Measurements from ENCODE around the gene MAP3K14.
A peak's percentile ranks its signal among the peaks of the same experiment; 100 is the strongest.

Gene MAP3K14

GRCh38 chr17:45235416-45236281 lies 81.2 kb downstream of the MAP3K14 start:
- DNase-seq (ENCODE audit: low read depth, low spot score), result peak; percentile 32

- no peak for DNase-seq (ENCODE audit: low read depth, low spot score)
These were observed 82.0 kb downstream of the MAP3K14 start for GRCh38 chr17:45234641-45235415.

DNA sequence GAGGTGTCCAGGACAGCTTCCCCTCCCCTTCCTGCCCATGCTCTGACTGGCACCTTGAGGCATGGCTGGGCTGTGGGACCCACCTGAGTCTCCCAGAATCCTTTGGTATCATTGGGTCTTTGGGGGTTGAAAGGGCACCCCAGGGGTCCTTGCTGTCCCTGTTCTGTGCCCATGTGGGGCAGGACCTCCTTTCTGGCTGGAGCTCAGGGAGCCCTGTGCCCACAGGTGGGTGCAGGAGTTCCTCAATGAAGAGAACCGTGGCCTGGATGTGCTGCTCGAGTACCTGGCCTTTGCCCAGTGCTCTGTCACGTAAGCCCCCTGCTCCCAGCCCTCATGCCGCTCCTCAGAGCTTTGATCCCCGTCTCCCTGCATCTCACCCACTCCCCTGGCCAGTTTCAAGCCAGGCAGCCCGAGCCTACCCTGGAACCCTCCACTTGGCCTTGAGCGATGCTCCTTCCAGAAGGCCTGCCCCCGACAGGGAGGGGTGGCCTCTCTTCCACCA lies 83.3 kb downstream of the MAP3K14 start:
- DNase-seq (ENCODE audit: low read depth, low spot score), result no peak

GRCh38 chr17:45232514-45233422 lies 84.1 kb downstream of the MAP3K14 start:
- DNase-seq (ENCODE audit: low read depth, low spot score), result no peak

DNA sequence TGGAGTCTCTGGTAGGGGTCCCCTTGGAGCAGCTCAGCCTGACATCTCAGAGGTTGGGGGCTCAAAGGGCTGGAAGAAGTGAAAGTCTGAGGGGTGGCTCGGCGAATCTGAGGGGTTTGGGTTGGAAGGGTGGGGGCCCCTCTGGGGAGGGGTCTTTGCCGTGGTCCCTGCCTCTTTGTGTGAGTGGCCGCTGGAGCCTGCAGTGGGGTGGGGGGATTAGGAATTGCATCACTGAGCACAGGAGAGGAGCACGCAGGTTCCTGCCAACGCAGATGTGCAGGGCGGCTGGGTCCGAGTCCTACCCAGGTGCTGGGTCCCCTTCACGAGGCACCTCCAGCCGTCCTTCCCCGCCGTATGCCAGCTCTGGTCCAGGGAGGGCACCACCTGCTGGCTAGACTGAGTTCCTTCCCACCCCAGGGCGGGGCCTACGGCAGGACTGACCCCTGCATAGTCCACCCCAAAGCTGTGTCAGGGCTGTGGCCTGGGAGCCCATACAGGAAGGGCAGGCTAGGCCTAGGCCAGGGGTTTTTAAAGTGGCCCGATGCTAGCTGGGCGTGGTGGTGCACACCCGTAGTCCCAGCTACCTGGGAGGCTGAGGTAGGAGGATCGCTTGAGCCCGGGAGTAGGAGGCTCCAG lies 85.2 kb downstream of the MAP3K14 start:
- no peak for DNase-seq (ENCODE audit: low read depth, low spot score)

- no peak for DNase-seq (ENCODE audit: low read depth, low spot score)
These were observed 85.9 kb downstream of the MAP3K14 start for GRCh38 chr17:45230787-45231480.

GRCh38 chr17:45230410-45230786 lies 86.4 kb downstream of the MAP3K14 start:
- no peak for DNase-seq (ENCODE audit: low read depth, low spot score)

DNA sequence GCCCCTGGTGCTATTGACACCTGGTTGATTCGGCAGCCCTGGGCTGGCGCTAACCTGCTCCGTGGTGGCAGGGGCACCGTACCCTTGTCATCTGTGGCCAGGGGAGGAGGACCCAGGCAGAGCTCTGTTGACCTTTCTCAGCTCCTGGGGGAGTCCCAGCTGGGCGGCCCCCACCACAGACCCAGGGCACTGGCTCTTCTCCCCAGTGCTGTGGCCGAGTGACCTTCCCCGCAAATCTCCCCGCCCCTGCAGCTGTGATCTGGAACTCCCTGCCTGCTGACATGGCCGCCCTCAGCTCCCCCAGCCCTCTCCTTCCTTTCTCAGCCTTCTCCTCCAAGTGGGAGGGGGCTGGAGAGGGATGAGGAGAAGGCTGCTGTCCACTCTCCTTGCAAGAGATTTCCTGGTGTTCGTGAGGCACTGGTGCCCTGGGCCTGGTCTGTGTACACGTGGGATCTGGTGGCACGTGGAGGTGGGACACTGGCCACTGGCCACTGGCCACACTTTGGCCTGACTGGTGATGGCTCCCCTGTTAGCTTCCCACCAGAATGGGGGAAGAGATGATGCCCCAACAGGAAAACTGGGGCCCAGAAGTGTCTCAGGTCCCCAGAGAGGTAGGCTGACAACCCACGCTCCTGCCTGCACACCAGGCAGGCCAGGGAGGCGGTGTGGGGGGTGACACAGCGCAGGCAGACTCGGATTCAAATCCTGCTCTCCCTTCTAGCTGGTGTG lies 87.0 kb downstream of the MAP3K14 start:
- DNase-seq (ENCODE audit: low read depth, low spot score), result no peak

GRCh38 chr17:45228763-45229539 lies 87.9 kb downstream of the MAP3K14 start:
- peak; percentile 61 for DNase-seq (ENCODE audit: low read depth, low spot score)

GRCh38 chr17:45227926-45228762 lies 88.7 kb downstream of the MAP3K14 start:
- DNase-seq (ENCODE audit: low read depth, low spot score), result no peak

- no peak for DNase-seq (ENCODE audit: low read depth, low spot score)
These were observed 89.5 kb downstream of the MAP3K14 start for GRCh38 chr17:45227101-45227925.

DNA sequence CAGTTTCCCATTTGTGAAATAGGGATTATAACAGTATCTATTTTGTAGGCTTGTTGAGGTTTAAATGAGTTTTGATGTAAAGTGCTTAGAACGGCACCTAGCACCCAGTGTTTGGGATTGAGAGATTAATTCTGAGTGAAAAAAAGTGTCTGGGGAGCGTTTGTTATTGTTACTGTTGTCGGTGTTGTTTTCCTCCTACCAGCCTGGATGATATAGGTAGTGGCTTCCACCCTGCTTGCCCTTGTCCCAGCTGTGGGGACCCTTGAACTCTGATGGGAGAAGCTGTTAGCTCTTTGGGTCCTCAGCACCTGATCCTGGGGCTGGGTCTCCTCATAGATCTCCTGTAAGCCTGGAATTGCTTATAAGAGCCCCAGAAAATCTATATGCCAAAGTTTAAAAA lies 90.2 kb downstream of the MAP3K14 start:
- DNase-seq (ENCODE audit: low read depth, low spot score), result no peak

DNA sequence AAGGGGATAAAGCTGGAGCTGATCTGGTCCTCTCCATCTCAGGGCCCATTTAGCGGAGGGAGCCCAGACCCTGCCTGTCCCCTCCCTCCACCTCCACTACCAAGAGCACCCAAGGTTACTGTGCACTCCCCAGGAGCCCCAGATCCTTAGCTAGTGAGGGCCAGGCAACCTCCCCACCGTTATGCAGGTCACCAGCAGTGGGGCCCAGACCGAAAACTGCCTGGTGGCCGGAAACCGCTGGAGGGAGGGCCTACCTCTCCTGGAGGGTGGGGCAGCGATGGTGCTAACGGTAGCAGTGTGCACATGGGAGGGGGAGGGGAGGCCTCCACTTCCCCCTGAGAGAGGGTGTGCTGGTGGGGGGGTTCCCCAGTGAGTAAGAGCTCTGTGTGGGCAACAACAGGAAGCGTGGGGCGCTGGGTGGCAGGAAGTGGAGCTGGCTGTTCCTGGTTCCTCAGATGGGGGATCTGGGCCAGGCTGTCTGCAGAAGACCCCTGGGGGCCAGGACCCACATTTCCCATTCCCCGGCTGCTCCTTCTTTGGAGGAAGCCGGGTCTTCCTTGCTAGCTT lies 90.8 kb downstream of the MAP3K14 start:
- DNase-seq (ENCODE audit: low read depth, low spot score), result no peak

DNA sequence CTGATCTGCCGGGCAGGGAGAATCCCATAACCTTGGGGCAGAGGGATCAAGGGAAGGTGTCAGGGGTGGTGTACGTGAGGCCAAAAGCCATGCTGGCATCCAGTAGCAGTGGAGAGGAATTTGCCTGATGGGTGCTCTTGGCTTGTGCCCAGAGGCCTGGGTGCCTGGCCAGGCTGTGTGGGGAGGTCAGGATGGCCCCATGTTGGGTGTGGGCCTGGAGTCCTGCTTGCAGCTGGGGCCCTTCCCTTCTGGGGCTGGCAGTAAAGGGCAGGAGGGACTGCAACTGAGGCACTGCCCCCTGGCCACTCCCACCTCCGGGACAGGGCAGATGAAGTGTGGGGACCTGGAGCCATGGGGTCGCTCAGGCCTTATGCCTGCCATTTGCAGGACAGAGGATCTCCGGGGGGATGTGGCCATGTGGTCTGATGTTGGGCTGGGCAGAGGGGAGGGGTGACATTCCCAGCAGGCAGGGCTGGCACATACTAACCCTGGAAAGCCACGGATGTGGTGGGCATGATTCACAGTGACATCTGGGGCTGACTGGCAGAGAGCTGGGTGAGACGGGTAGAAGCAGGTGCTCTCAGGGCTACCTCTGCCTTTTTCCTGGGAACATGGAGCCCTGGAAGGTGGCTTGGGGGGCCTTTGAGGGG lies 91.6 kb downstream of the MAP3K14 start:
- no peak for DNase-seq (ENCODE audit: low read depth, low spot score)

GRCh38 chr17:45224671-45225050 lies 92.2 kb downstream of the MAP3K14 start:
- DNase-seq (ENCODE audit: low read depth, low spot score), result no peak

Data from brain pericyte (primary cell).